Activated CD4-positive, alpha-beta T cell treated with anti-CD3 and anti-CD28 coated beads, Interleukin-2, Interleukin-6, amounts not matched to agents 100 ng/mL and 50 ng/mL, durations not matched to agents 16 hours and 8 hours (primary cell): ENCODE results near the gene DNAI1.

ENCODE experiments used
- DNase-seq: peaks from one replicate; pipeline ENCODE4 v3.0.0-alpha.2; 2020

DNAI1 gene

DNA sequence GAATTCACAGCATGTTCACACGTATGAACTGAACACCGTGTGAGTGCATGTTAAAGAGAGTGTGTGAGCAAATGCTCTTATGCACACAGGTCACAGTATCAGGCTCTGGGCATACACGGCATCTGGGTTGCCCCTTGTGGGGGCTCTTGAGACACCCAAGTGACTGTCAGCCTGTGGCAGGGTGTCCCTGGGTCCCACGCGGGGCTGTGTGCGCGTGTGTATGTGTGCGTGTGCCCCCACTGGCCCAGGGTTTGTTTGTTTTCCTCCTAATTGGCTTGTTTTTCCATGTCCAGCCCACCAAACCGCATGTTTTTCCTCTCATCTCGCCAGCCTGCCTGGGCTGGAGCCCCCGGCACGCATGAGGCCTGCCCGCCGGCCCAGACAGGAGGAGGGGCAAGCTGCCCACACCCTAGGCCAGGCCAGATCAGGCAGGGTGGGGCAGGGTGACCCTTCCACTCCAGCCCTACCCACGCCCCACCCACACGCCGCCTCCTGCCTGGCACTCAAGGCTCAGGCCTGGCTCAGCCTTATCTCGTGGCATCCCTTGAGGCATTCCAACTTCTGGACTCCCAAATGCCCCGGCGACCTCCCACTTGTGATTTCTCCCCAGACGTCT, 102.1 kb downstream of the DNAI1 start:
- no peak for DNase-seq

DNA sequence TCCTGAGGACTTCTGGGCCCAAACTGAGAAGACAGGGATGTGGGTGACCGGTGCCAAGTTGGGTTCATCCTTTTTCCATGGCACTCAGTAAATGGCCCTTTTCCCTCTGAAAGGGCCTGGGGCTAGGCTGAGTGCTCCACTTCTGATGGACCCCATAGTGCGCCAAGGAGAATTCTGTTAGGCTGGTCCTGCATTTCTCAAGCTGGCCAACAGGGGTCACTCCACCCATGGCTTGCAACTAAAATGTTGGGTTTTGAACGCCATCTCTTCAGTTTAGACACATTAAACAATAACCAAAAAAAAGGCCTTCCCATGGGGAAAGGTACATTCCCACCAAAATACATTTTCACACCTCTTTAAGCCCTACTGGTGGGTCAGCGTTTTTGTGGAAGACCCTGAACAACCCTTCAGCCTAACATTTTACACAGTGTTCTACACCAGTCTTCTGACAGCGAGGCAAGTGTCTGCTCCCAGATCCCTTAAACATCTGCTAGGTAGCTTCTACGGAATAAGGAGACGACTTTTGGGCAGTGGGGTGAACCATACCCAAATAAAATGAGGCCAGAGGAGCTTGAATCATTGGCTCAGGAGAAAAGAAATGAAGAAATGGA, 103.6 kb downstream of the DNAI1 start:
- peak; percentile 46 for DNase-seq

DNA sequence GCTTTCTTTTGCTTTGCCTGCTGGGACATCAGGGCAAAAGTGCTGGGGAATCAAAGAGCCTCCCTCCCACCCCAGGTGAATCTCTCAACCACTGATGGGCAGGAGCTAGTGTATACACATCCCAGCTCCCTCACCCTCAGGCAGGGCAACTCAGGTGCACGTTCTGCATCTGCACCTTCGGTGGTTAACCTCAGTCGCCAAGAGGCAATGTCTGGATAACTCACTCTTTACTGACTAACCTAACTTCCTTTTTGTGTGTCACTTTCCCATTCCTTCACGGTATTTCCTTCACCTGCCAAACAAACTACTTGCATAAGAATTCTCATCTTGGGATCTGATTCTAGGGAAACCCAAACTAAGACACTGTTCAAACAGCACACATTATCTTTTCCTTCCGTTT, 104.7 kb downstream of the DNAI1 start:
- DNase-seq = no peak

DNA sequence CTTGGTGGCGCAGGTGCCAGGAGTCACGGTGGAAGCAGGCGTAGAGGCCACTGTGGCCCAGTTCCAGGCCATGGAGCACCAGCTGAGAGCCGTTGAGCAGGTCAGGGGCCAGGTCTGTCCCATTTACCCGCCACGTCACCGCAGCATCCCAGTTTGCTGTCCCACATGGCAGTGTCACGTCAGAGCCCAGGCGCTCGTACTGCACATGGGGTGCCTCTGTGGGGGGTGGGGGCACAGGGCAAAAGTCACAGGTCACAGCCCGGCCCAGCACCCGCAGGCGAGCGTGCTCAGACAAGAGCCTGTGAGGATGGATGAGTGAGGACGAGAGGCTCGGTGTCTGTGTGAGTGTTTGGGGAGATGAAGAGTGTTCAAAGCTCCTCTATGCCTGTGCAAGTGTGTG, 106.0 kb downstream of the DNAI1 start:
- DNase-seq = no peak

DNA sequence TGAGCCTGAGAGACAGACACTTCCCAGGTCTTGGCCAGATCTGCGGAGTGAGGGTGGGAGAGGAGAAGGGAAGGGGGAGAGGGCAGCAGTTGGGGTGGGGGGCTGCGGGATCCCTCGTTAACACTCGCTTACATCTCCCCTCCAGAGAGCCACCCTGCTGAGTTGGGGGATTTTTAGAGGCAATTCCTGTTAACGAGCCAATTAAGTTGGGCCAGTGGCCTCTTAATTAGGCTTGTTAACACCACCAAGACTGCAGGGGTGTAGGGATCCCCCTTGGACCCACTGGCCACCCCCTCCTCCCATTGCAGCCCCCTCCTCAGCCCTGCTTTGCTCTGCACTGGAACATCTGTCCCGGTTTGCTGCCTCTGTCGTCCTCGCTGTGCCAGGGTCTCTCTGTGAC, 107.3 kb downstream of the DNAI1 start:
- no peak for DNase-seq

DNA sequence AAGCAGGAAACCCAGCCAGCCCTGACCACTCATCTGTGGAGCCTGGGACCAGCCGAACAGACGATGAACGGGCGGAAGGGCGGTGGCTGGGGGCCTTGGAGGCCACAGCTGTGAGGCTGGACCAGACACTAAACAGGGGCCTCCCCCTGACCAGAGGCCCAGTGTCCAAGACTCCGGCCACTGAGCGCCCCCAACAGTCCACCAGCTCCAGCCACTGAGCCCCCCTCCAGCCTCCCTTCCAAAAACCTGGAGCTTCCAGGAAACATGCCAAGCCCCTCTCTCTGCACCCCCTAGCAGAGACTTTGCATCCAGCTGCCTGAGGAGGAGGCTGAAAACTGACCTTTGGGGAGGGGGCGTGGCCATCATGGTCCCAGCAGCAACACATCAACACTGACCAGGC, 107.7 kb downstream of the DNAI1 start:
- DNase-seq = no peak

DNA sequence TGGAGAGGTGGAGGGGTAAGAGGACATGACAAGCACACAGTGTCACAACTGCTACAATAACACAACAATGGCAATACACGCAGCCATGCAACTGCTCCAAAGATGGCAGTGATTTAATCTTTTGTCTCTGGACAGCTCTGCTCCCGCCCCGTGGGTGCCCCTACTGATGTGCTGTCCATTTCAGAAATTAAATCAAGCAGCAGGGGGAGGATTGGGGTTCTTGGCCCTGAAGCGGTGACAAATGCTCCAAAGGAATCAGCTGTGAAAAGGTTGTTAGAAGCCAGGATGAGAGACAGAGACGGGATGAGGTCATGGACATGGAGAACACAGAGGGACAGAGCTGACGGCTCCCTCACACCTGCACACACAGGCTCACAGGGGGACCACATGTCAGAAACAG, 108.4 kb downstream of the DNAI1 start:
- no peak for DNase-seq

DNA sequence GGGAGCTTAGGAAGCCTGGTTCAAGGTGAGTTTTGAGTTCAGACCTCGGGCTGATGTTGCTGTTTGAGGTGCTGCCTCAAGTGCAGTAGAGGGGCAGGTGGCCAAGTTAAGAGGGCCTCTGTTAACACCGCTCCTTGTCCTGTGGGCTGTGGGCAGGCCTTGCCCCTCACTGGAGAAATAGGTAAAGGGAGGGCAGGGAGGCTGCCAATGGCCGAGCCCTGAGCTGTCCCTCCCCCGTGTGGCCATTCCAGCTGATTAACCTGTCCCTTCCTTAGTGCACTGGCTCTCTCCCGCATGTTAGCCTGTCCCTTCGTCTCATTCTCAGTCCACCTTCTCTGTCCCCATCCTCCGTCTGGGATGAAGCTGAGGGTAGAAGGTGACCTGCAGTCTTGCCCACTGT, 109.5 kb downstream of the DNAI1 start:
- DNase-seq = no peak

DNA sequence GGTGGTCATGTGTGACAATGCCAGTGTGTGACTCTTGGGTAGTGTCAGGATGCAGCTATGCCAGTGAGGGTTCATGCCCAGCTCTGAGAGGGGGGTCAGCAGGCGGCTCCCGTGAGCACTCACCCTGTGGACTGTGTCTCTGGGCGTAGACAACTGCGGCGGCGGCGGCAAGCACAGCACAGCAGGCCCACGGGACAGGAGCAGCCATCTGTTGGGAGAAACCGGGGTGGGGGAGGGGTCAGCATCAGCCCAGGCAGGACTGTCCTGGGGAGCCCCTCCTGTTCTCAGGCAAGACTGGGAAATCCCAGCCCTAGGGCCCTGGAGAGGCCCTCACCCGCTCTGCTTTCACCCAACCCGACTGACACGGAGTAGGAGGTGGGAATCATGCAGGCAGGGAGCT, 110.2 kb downstream of the DNAI1 start:
- no peak for DNase-seq

DNA sequence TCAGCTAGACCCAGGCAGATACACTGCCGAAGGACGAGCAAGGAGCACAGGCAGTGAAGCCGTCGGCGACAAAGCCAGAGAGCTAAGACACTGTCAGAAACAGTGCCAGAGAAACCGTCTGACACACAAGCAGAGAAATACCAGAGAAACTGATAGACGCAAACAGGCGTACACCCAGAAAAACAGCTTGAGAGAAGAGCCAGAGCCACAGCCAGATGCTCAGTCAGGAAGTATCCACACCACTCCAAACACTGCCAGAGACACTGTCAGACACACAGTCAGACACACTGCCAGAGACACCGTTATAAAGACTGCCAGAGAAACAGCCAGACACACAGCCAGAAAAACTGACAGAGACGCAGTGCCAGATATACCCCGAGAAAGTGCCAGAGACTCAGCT, 111.8 kb downstream of the DNAI1 start:
- DNase-seq = no peak
